KBM-7 (cell line): ENCODE measurements around the gene B3GNT8.
"Not testable (repeated sequence)": the region's sequence is repeated elsewhere in the genome, so short reads cannot be mapped to it uniquely, and the experiment has no call there.

Experiments used
- DNase-seq: peaks from one replicate; pipeline ENCODE4 v3.0.0-alpha.2; 2015
- in situ Hi-C: fragments of 300-500 bp; cut with MboI; formaldehyde crosslinking; loops from 2 replicates; pipeline ENCODE4 v1.14.3; 2020; ENCODE audit warnings: low sequenced_read_pairs, low pct_unique_long_range_greater_than_20kb, mixed read lengths

The B3GNT8 gene, protein sequence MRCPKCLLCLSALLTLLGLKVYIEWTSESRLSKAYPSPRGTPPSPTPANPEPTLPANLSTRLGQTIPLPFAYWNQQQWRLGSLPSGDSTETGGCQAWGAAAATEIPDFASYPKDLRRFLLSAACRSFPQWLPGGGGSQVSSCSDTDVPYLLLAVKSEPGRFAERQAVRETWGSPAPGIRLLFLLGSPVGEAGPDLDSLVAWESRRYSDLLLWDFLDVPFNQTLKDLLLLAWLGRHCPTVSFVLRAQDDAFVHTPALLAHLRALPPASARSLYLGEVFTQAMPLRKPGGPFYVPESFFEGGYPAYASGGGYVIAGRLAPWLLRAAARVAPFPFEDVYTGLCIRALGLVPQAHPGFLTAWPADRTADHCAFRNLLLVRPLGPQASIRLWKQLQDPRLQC

DNA sequence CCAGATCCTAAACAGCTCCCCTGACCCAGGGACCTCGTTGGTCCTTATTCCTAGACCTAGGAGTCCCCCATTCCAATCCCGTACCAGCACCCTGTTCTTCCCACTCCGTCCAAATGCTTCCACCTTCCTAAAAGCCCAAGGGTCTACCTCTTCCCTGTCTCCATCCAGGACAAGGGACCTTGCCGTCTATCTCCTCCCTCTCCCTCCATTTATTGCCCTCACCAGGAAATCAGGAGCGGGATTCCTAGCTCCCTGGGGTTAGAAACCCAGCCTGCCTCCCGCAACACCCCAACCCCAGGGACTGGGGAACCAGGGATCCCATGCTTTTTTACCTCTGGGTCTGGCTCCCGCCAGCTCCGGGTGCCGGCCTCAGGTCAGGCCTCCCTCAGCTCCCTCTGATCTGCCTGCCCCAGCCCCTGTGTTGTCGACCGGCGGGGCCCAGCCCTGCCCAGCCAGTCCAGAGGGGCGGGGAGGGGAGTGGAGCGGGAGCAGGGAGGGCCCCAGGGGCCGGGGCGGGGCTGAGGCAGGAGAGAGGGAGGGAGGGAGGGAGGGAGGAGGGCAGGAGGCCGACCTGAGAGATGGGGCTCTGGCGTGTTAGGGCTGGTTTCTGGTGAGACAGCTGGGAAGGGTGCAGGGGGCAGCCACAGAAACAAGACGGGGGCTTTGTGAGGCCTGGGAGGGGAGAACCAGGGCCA lies at the start of gene B3GNT8:
Gene B3GNT8 (minus strand): TSS at position 423 of the 695 bp plus-strand sequence. CDS start 596 bp downstream, outside the sequence.
- in situ Hi-C loops: no loop called here
- peak; percentile 63 for DNase-seq

- no peak for DNase-seq
- in situ Hi-C loops: no loop called here
Observed at GRCh38 chr19:41476583-41476982, 49.4 kb upstream of the B3GNT8 start.

DNA sequence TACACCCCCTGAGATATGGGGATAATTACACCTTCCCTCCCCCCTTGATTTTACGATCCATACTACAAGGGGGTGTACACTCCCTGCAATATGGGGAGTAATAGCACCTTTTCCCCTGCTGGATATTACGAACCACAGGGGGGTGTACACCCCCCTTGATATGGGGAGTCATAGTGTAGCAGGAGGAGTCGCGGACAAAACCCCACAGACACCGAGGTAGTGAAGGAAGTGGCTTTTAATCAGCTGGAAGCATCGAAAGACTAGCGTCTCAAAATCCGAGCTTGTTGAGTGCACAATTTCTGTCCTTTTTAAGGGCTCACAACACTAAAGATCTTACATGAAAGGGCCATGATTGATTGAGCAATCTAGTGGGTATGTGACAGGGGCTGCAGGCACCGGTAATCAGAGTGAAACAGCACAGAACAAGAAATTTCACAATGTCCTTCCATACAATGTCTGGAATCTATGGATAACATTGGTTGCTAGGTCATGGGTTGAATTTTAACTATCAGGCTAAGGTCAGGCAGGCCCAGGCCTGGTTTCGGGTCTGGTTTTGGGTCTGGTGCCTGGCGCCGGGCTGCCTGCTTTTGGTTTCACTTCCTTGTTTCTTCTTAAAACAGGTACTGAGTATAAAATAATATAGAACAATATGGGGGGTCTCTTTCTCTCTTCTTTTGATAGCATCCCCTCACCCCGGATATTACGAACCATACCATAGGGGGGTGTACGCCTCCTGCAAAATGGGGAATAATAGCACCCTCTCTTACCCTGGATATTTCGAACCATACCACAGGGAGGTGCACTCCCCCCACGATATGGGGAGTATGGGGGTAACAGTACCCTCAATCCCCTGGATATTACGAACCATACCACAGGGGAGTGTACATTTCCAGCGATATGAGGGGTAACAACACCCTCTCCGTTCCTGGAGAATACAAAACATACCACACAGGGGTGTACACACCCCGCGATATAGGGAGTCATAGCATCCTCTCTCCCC lies 36.4 kb upstream of the B3GNT8 start:
- DNase-seq, in situ Hi-C loops: not testable (repeated sequence)

- in situ Hi-C loops: no loop called here
Observed at GRCh38 chr19:41462497-41462896, 35.3 kb upstream of the B3GNT8 start.

DNA sequence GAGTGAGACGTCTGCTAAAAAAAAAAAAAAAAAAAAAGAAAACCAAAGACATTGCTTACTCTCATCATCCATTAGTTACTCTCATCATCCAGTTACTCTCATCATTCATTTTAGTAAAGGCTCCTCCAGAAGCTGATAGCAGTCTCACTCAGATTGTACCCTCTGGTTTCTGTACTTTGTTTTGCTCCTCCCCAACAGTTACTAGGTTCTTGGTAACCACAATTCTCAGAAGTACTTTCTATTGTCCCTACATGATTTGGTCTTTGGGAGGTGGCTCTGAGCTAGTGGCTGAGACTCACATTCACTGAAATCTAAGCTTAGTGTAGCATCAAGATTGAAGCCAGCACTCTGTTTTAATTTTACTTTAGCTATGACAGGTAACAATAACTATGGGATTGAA lies 30.1 kb upstream of the B3GNT8 start:
- peak; percentile 19 for DNase-seq
- in situ Hi-C loops: no loop called here

More at GRCh38 chr19:41462497-41462896, 35.3 kb upstream of the B3GNT8 start:
- DNase-seq: no peak

DNA sequence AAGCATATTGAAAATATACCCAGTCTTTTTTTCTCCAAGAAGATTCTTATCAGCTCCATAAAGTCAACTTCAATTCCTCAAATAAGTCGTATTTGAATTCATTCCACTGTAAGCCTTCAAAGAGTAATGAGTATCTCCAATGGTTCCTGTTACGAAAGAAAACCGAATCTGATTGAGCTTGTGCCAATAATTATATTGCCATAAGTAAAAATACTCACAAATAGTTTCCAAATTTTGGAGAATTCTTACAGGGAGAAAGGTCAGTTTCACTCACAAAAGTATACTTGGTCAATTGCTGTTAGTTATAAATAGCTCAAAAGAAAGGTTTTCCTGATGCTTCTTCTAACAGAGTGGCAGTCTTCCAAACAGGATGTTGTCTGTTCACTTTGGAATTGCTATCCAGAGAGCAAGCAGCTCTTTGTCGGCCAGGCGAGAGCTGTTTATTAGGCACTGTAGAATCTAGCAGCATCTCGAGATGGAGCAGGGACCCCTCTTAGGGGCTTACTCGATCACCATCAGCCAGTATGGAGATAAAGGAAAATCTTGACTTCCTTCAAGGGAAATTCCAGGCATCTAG lies 29.3 kb upstream of the B3GNT8 start:
- no peak for DNase-seq
- in situ Hi-C loops: no loop called here

DNA sequence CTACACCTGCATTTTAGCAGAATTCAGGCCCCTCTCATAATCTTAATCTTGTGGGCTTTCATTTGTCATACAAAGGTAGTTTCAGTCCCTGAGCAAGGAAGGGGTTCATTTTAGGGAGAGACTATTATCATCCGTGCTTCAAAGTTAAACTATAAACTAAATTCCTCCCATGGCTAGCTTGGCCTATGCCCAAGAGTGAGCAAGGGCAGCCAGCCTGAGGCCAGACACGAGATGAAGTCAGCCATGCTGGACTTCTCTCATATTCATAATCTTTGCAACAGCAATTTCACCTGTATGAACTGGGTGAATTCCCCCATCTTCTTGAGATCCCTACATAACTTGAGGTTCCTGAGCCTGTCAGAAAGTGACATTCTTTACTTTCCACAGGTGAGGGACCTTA lies 28.8 kb upstream of the B3GNT8 start:
- DNase-seq: no peak

GRCh38 chr19:41452584-41453275 lies 25.6 kb upstream of the B3GNT8 start:
- no peak for DNase-seq
- in situ Hi-C loops: no loop called here

More for the DNA sequence above, 28.8 kb upstream of the B3GNT8 start:
- in situ Hi-C loops: no loop called here

GRCh38 chr19:41449865-41450178 lies 22.6 kb upstream of the B3GNT8 start:
- no peak for DNase-seq
- in situ Hi-C loops: loop anchor here (10.0 kb wide), 1 partner anchor 125 kb away; the partner anchor contains the start of gene CEACAM21

DNA sequence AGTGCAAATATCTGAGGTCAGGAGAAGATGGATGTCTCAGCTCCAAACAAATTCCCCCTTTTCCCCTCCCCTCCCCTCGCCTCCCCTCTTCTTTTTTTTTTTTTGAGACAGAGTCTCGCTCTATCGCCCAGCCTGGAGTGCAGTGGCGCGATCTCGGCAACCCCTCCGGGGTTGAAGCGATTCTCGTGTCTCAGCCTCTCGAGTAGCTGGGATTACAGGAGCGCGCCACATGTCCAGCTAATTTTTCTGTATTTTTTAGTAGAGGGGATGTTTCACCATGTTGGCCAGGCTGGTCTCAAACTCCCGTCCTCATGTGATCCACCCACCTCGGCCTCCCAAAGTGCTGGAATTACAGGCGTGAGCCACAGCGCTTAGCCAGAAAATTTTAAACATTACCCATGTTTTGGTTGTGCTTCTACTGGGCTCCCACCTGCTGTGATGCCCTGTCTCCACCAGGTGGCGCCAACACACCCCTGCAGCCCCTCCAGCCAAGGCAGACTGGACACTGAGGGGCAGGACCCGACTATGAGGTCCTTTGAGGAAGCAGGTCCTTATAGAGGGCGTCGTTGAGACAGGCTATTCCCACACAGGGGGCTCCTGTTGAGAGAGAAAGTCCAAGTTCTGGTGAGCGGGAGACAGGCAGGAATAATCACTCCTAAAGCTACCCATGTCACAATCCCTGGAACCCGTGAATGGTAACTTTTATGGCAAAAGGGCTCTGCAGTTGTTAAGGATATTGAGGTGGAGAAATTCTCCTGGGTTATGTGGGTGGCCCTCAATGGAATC lies 22.1 kb upstream of the B3GNT8 start:
- DNase-seq: peak; percentile 89
- in situ Hi-C loops: loop anchor here (10.0 kb wide), 1 partner anchor 126 kb away; the partner anchor contains the start of gene CEACAM21

GRCh38 chr19:41447732-41448332 lies 20.7 kb upstream of the B3GNT8 start:
- in situ Hi-C loops: loop anchor here (10.0 kb wide), 1 partner anchor 127 kb away; the partner anchor contains the start of gene CEACAM21
- peak; percentile 31 for DNase-seq

DNA sequence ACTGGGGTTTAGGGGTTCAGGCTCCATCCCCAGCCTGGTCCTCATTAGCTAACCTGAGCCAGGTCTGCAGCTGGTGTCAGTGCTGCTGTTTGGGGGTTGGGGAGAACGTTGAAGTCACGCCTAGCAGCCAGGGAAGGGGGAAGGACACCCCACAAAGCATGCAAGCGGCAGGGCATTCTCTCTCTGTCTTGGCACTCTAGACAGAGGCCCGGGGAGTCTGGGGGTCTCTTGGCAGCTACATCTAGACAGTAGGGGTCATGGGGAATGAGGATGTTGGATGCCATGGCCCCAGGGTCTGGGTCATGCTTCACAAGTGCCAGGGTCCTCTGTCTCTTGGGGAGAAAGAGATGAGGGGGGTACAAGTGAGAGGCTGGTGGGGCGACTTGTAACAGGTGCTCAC lies 18.4 kb upstream of the B3GNT8 start:
- no peak for DNase-seq
- in situ Hi-C loops: loop anchor here (10.0 kb wide), 1 partner anchor 129 kb away; the partner anchor contains the start of gene CEACAM21

- no peak for DNase-seq
- in situ Hi-C loops: loop anchor here (10.0 kb wide), 1 partner anchor 131 kb away; the partner anchor contains the start of gene CEACAM21
Observed at GRCh38 chr19:41443813-41444455, 16.8 kb upstream of the B3GNT8 start.

GRCh38 chr19:41442473-41443355 lies 15.5 kb upstream of the B3GNT8 start, which contains the start of gene ERICH4:
TSS of gene ERICH4 (plus strand) at chr19:41443156. CDS start at chr19:41443170, 14 bp downstream.
- no peak for DNase-seq
- in situ Hi-C loops: loop anchor here (10.0 kb wide), 1 partner anchor 132 kb away; the partner anchor contains the start of gene CEACAM21

GRCh38 chr19:41441321-41441945 lies 14.3 kb upstream of the B3GNT8 start:
- no peak for DNase-seq
- in situ Hi-C loops: loop anchor here (10.0 kb wide), 1 partner anchor 133 kb away; the partner anchor contains the start of gene CEACAM21
